ENCODE measurements around the gene TTLL10.

Gene TTLL10

GRCh38 chr1:1197188-1197500 is 23.5 kb downstream of the TTLL10 start:
- Histone ChIP-seq H3K36me3 (ENCODE audit: low read depth) (no peaks in the 10 kb centered on the region), H3K4me1 (ENCODE audit: insufficient read depth, poor library complexity, severe bottlenecking) (no peaks in the 10 kb centered on the region), H3K4me3 (ENCODE audit: severe bottlenecking) (no peak overlapping the region), H3K9me3 (ENCODE audit: severe bottlenecking) (no peaks in the 10 kb centered on the region), H3K27ac (ENCODE audit: poor library complexity, severe bottlenecking) (no peak overlapping the region), H3K27me3 (ENCODE audit: insufficient read depth, poor library complexity, severe bottlenecking) (no peaks in the 10 kb centered on the region)
- DNase-seq (ENCODE audit: low spot score) (no peak), ATAC-seq (ENCODE audit: low read depth) (no peak)
- TF ChIP-seq, protein P1, sequence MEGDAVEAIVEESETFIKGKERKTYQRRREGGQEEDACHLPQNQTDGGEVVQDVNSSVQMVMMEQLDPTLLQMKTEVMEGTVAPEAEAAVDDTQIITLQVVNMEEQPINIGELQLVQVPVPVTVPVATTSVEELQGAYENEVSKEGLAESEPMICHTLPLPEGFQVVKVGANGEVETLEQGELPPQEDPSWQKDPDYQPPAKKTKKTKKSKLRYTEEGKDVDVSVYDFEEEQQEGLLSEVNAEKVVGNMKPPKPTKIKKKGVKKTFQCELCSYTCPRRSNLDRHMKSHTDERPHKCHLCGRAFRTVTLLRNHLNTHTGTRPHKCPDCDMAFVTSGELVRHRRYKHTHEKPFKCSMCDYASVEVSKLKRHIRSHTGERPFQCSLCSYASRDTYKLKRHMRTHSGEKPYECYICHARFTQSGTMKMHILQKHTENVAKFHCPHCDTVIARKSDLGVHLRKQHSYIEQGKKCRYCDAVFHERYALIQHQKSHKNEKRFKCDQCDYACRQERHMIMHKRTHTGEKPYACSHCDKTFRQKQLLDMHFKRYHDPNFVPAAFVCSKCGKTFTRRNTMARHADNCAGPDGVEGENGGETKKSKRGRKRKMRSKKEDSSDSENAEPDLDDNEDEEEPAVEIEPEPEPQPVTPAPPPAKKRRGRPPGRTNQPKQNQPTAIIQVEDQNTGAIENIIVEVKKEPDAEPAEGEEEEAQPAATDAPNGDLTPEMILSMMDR (IDR thresholded peaks at IDR 0.05; ENCODE audit: poor library complexity, severe bottlenecking): no peak

DNA sequence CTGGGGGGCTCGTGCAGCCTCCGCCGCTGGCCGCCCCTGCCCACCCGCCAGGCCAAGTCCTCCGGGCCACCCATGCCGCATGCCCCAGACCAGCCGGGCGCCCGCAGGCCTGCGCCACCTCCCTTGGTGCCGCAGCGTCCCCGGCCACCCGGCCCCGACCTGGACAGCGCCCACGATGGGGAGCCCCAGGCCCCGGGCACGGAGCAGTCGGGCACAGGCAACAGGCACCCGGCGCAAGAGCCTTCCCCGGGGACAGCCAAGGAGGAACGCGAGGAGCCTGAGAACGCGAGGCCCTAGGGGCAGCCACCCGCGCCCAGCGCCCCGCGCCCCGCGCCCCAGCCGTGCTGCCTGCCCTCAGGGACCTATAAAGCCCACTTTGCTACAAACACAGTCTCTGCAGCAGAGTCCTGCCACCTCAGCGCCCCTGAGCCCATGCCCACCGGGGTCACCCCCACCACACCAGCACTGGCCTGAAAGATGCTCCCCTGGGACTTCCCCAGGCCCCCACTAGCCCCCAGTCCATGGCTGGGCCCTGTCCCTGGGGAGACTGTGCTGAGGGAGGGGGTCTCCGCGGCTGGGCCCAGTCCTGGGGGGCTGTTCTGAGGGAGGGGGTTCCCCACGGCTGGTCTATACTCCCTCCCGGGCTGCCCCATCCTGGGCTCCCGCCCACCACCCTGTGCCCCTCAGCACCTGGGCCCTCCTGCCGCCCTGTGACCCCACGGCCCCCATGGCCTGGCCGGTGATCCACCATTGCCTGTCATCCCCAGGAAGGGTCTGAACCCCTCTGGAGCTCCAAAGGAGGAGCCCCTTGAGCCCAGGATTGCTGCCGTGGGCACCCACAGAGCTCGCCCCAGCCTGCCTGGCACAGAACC is 24.1 kb downstream of the TTLL10 start:
- no peaks in the 10 kb centered on the region for H3K36me3 ChIP-seq (ENCODE audit: low read depth)
- DNase-seq (ENCODE audit: low spot score) (peak; percentile 59), ATAC-seq (ENCODE audit: low read depth) (no peak)
- no peaks in the 10 kb centered on the region for H3K4me1 ChIP-seq (ENCODE audit: insufficient read depth, poor library complexity, severe bottlenecking)
- TF ChIP-seq, protein P1 (IDR thresholded peaks at IDR 0.05; ENCODE audit: poor library complexity, severe bottlenecking): no peak
- H3K27ac ChIP-seq (ENCODE audit: poor library complexity, severe bottlenecking): no peak overlapping the region
- no peak overlapping the region for H3K4me3 ChIP-seq (ENCODE audit: severe bottlenecking)
- no peaks in the 10 kb centered on the region for H3K9me3 ChIP-seq (ENCODE audit: severe bottlenecking)
- H3K27me3 ChIP-seq (ENCODE audit: insufficient read depth, poor library complexity, severe bottlenecking): no peaks in the 10 kb centered on the region

DNA sequence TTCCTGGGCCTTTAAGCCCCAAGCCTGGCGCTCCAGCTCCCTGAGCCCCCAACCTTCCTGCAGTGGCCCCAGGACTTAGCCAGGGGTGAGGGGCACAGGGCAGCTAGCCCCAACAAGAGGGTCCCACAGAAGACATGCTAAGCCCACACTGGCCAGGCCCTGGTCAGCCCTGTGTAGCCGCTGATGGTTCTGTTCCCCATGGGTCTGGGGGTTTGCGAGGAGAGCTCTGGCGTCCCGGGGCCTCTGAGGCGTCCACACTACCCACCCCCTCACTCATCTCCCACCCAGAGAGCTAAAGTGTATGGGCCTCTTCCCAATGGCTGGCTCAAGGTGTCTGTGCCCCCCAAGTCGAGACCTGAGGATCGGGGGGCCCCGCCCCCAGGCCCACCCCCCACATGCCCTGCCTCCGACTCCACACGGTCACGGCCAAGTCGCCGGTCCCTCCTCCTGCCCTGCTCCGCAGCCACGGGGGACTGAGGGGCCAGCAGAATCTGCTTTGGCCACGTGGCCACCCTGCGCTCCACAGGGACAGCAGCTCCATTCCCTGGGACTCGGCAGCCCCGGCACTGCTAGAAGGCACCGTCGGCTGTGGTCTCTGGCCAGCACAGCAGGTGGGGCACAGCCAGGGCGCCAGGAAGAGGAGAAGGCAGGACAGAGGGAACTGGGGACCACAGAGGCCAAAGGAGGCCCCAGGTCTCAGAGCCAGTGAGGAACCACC is 24.9 kb downstream of the TTLL10 start:
- no peaks in the 10 kb centered on the region for H3K36me3 ChIP-seq (ENCODE audit: low read depth)
- no peaks in the 10 kb centered on the region for H3K9me3 ChIP-seq (ENCODE audit: severe bottlenecking)
- H3K4me1 ChIP-seq (ENCODE audit: insufficient read depth, poor library complexity, severe bottlenecking): no peaks in the 10 kb centered on the region
- TF ChIP-seq, protein P1 (IDR thresholded peaks at IDR 0.05; ENCODE audit: poor library complexity, severe bottlenecking): no peak
- ATAC-seq (ENCODE audit: low read depth) (no peak), DNase-seq (ENCODE audit: low spot score) (no peak)
- no peaks in the 10 kb centered on the region for H3K27me3 ChIP-seq (ENCODE audit: insufficient read depth, poor library complexity, severe bottlenecking)
- H3K4me3 ChIP-seq (ENCODE audit: severe bottlenecking): no peak overlapping the region
- no peak overlapping the region for H3K27ac ChIP-seq (ENCODE audit: poor library complexity, severe bottlenecking)

DNA sequence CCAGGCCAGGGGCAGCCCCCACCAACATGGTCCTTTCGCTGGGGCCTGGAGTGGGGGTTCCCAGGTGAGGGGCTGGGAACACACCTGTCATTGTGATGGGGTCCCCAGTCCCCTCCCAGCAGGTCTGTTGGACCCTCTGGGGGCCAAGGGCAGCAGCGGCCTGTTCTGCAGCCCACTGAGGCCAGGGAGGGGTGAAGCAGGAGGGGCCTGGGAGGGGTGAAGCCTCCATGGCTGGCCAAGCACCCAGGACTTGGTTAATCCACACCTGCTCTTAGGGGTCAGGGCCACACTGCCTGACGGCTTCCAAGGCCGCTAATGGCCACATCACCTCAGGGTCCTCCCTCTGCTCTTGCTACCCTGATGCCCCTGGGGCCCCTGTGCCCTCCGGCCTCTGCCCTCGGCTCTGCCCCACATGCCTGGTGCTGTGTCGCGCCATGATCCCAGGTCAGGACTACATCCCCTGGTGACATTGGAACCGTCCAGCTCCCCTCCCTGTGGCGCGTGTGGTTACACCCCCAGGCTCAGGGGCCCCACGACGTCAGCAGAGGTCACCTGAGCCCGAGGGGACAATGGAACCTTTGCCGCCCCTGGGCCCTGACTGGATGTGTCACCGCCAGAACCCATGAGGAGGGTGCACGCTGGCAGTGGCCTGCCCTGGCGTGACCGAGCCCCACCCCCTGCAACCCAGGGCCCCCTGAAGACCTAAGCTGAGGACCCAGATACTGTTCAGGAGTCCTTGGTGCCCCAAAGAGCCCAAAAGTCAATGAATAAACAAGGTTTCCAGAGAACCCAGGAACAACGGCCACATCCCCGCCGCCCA is 25.7 kb downstream of the TTLL10 start:
- Histone ChIP-seq H3K9me3 (ENCODE audit: severe bottlenecking) (no peaks in the 10 kb centered on the region), H3K27me3 (ENCODE audit: insufficient read depth, poor library complexity, severe bottlenecking) (no peaks in the 10 kb centered on the region), H3K27ac (ENCODE audit: poor library complexity, severe bottlenecking) (no peak overlapping the region), H3K4me1 (ENCODE audit: insufficient read depth, poor library complexity, severe bottlenecking) (no peaks in the 10 kb centered on the region), H3K36me3 (ENCODE audit: low read depth) (no peaks in the 10 kb centered on the region), H3K4me3 (ENCODE audit: severe bottlenecking) (no peak overlapping the region)
- TF ChIP-seq, protein P1 (IDR thresholded peaks at IDR 0.05; ENCODE audit: poor library complexity, severe bottlenecking): no peak
- DNase-seq (ENCODE audit: low spot score): peak; percentile 56
- ATAC-seq (ENCODE audit: low read depth): no peak

All from RWPE2 (cell line).